Nephron progenitor cell (in vitro differentiated cells): ENCODE measurements around the gene SBK1.

Experiments used
- DNase-seq: peaks from one replicate; pipeline ENCODE4 v3.0.0; 2021
- H3K27ac Mint-ChIP-seq: 2 replicates; pipeline ENCODE4 v1.8.0; 2021; ENCODE audit warnings: mild to moderate bottlenecking, moderate library complexity, mixed read lengths
- H3K27me3 Mint-ChIP-seq: 2 replicates; pipeline ENCODE4 v1.8.0; 2021; ENCODE audit warnings: mild to moderate bottlenecking, low read depth, mixed read lengths; ENCODE audit not compliant: poor library complexity
- H3K36me3 Mint-ChIP-seq: 2 replicates; pipeline ENCODE4 v1.8.0; 2021; ENCODE audit warnings: low read depth, mixed read lengths
- H3K4me1 Mint-ChIP-seq: 2 replicates; pipeline ENCODE4 v1.8.0; 2021; ENCODE audit warnings: mixed read lengths
- H3K4me3 Mint-ChIP-seq: 2 replicates; pipeline ENCODE4 v1.8.0; 2021; ENCODE audit warnings: mild to moderate bottlenecking, moderate library complexity, mixed read lengths
- H3K9me3 Mint-ChIP-seq: 2 replicates; pipeline ENCODE4 v1.8.0; 2021; ENCODE audit warnings: mild to moderate bottlenecking, moderate library complexity, mixed read lengths
- CTCF ChIP-seq: fragments of 200-600 bp; sonication (generic); IDR thresholded peaks from 2 replicates; pipeline ENCODE4 v1.5.0; 2021; ENCODE audit warnings: antibody characterized with exemption

The SBK1 gene

GRCh38 chr16:28277537-28278388, 14.6 kb upstream of the SBK1 start:
- TF ChIP-seq CTCF = peak; percentile 95
- H3K27me3 Mint-ChIP-seq = peaks cover 48% of the 10 kb centered on the region
- H3K9me3 Mint-ChIP-seq = no peaks in the 10 kb centered on the region
- peaks cover 20% of the 10 kb centered on the region for H3K4me1 Mint-ChIP-seq
- peak; percentile 92 for DNase-seq
- peak overlapping the region; percentile 76 for H3K4me3 Mint-ChIP-seq
- H3K36me3 Mint-ChIP-seq = no peaks in the 10 kb centered on the region
- no peak overlapping the region for H3K27ac Mint-ChIP-seq

- no peak for DNase-seq
- peaks cover 39% of the 10 kb centered on the region for H3K27me3 Mint-ChIP-seq
- H3K27ac Mint-ChIP-seq = no peak overlapping the region
- TF ChIP-seq CTCF = no peak
- H3K9me3 Mint-ChIP-seq = no peaks in the 10 kb centered on the region
- H3K36me3 Mint-ChIP-seq = no peaks in the 10 kb centered on the region
- H3K4me1 Mint-ChIP-seq = peaks cover 23% of the 10 kb centered on the region
- no peak overlapping the region for H3K4me3 Mint-ChIP-seq
Observed at GRCh38 chr16:28279006-28279405, 13.3 kb upstream of the SBK1 start.

GRCh38 chr16:28280881-28281836, 11.2 kb upstream of the SBK1 start:
- no peak for TF ChIP-seq CTCF
- peaks cover 7% of the 10 kb centered on the region for H3K36me3 Mint-ChIP-seq
- no peak overlapping the region for H3K4me3 Mint-ChIP-seq
- H3K9me3 Mint-ChIP-seq = no peaks in the 10 kb centered on the region
- peaks cover 21% of the 10 kb centered on the region for H3K4me1 Mint-ChIP-seq
- no peak overlapping the region for H3K27ac Mint-ChIP-seq
- no peak for DNase-seq
- peaks cover 19% of the 10 kb centered on the region for H3K27me3 Mint-ChIP-seq

- no peak for TF ChIP-seq CTCF
- no peak overlapping the region for H3K27ac Mint-ChIP-seq
- no peak overlapping the region for H3K4me3 Mint-ChIP-seq
- no peak for DNase-seq
- peaks cover 10% of the 10 kb centered on the region for H3K27me3 Mint-ChIP-seq
- peaks cover 19% of the 10 kb centered on the region for H3K4me1 Mint-ChIP-seq
- peaks cover 7% of the 10 kb centered on the region for H3K36me3 Mint-ChIP-seq
- H3K9me3 Mint-ChIP-seq = no peaks in the 10 kb centered on the region
Observed at GRCh38 chr16:28282045-28282444, 10.3 kb upstream of the SBK1 start.

- DNase-seq = no peak
- no peak overlapping the region for H3K4me3 Mint-ChIP-seq
- H3K27ac Mint-ChIP-seq = no peak overlapping the region
Observed at GRCh38 chr16:28283173-28283572, 9.2 kb upstream of the SBK1 start.

More at GRCh38 chr16:28283173-28283572, 9.2 kb upstream of the SBK1 start:
- no peaks in the 10 kb centered on the region for H3K9me3 Mint-ChIP-seq
- peaks cover 7% of the 10 kb centered on the region for H3K36me3 Mint-ChIP-seq
- peaks cover 2% of the 10 kb centered on the region for H3K27me3 Mint-ChIP-seq
- peaks cover 15% of the 10 kb centered on the region for H3K4me1 Mint-ChIP-seq
- no peak for TF ChIP-seq CTCF
